GM12891 (cell line): Measurements from ENCODE around the gene MAB21L2.
"Not testable (repeated sequence)": the region's sequence is repeated elsewhere in the genome, so short reads cannot be mapped to it uniquely, and the experiment has no call there.

Source experiments
- DNase-seq: peaks from one replicate; pipeline ENCODE4 v3.0.0; 2011; ENCODE audit warnings: low spot score; ENCODE audit not compliant: insufficient read length
- FAIRE-seq: peaks from 2 replicates; lab custom pipeline; 2011; peaks lifted over from hg19 to GRCh38; lab: Jason Lieb, UNC
- PAX5 ChIP-seq: IDR thresholded peaks from 2 replicates; pipeline ENCODE4 v1.6.1; 2011; ENCODE audit warnings: low read length, moderate library complexity, mild to moderate bottlenecking; ENCODE audit not compliant: insufficient read depth, severe bottlenecking
- POLR2A ChIP-seq: IDR thresholded peaks from 2 replicates; pipeline ENCODE4 v1.6.1; 2011; ENCODE audit warnings: low read depth, low read length, control low read depth
- POLR2AphosphoS5 ChIP-seq: IDR thresholded peaks from 2 replicates; pipeline ENCODE4 v1.6.1; 2011; ENCODE audit warnings: low read depth, low read length, control low read depth
- POU2F2 ChIP-seq: IDR thresholded peaks from 2 replicates; pipeline ENCODE4 v1.6.1; 2011; ENCODE audit warnings: low read depth, mild to moderate bottlenecking, control low read depth, low read length, moderate library complexity
- SPI1 ChIP-seq: IDR thresholded peaks from 2 replicates; pipeline ENCODE4 v1.6.1; 2011; ENCODE audit warnings: low read depth, low read length, control low read depth
- TAF1 ChIP-seq: IDR thresholded peaks from 2 replicates; pipeline ENCODE4 v1.6.1; 2011; ENCODE audit warnings: low read depth, low read length, control low read depth

Gene MAB21L2

GRCh38 chr4:150561143-150561737 lies 20.7 kb upstream of the MAB21L2 start:
- DNase-seq (no peak), FAIRE-seq (no peak)
- TF ChIP-seq POLR2AphosphoS5 (no peak), POU2F2 (no peak), SPI1 (no peak), TAF1 (no peak), PAX5 (no peak), POLR2A (no peak)

- TF ChIP-seq POLR2AphosphoS5, result no peak
- FAIRE-seq (no peak), DNase-seq (no peak)
These were observed 19.7 kb upstream of the MAB21L2 start for GRCh38 chr4:150562250-150562649.

- TF ChIP-seq POU2F2 (no peak), SPI1 (no peak), POLR2A (no peak), TAF1 (no peak), PAX5 (no peak), POLR2AphosphoS5 (no peak)
- no peak for DNase-seq
- FAIRE-seq, result no peak
These were observed 19.2 kb upstream of the MAB21L2 start for GRCh38 chr4:150562751-150563150.

- not testable (repeated sequence) for DNase-seq
- peak; percentile 38 for FAIRE-seq
These were observed 17.0 kb upstream of the MAB21L2 start for GRCh38 chr4:150564967-150565366.

GRCh38 chr4:150567070-150567469 lies 14.9 kb upstream of the MAB21L2 start:
- DNase-seq (no peak), FAIRE-seq (no peak)
- no peak for TF ChIP-seq PAX5
- no peak for TF ChIP-seq POU2F2
- TF ChIP-seq TAF1, result no peak
- no peak for TF ChIP-seq POLR2A
- TF ChIP-seq SPI1, result no peak
- no peak for TF ChIP-seq POLR2AphosphoS5

GRCh38 chr4:150569384-150569987 lies 12.5 kb upstream of the MAB21L2 start:
- peak; percentile 57 for FAIRE-seq
- TF ChIP-seq PAX5 (no peak), TAF1 (no peak), POLR2AphosphoS5 (no peak), POLR2A (no peak), POU2F2 (no peak), SPI1 (no peak)

GRCh38 chr4:150569998-150570535 lies 11.9 kb upstream of the MAB21L2 start:
- TF ChIP-seq POLR2AphosphoS5 (no peak), POU2F2 (no peak), PAX5 (no peak), SPI1 (no peak), TAF1 (no peak), POLR2A (no peak)
- DNase-seq (no peak), FAIRE-seq (no peak)

More at GRCh38 chr4:150569384-150569987, 12.5 kb upstream of the MAB21L2 start:
- DNase-seq, result no peak

- TF ChIP-seq SPI1 (no peak), PAX5 (no peak), TAF1 (no peak), POU2F2 (no peak), POLR2A (no peak), POLR2AphosphoS5 (no peak)
- FAIRE-seq, result no peak
- DNase-seq, result no peak
These were observed 11.1 kb upstream of the MAB21L2 start for GRCh38 chr4:150570862-150571261.

GRCh38 chr4:150572704-150573504 lies 9.0 kb upstream of the MAB21L2 start:
- FAIRE-seq (peak; percentile 38), DNase-seq (no peak)
- TF ChIP-seq PAX5 (no peak), POLR2AphosphoS5 (no peak), POU2F2 (no peak), TAF1 (no peak)

GRCh38 chr4:150573534-150573933 lies 8.4 kb upstream of the MAB21L2 start:
- FAIRE-seq, result no peak
- no peak for TF ChIP-seq POU2F2
- no peak for TF ChIP-seq PAX5
- TF ChIP-seq SPI1, result no peak
- TF ChIP-seq TAF1, result no peak
- no peak for TF ChIP-seq POLR2A
- no peak for TF ChIP-seq POLR2AphosphoS5

More at GRCh38 chr4:150573534-150573933, 8.4 kb upstream of the MAB21L2 start:
- no peak for DNase-seq
